Measurements from ENCODE around the gene PCDH9. TPM values are rescaled to one million over a fixed set of nuclear protein-coding genes. Genes with fewer than 3 reads are reported as not detected.

The PCDH9 gene
- 1 to 10 TPM in 1 of 4 donors, under 1 TPM in 2, not detected in 1; 0.27 to 1.1 (median 0.72) TPM for polyA plus RNA-seq
- long read RNA-seq, donor 1: 0 reads
- long read RNA-seq, donor 2: 0 reads
- long read RNA-seq, donor 3, full-length matches to known transcripts: 1 of 1 reads
- long read RNA-seq, donor 3, partial matches to known transcripts: 0 of 1 reads
- long read RNA-seq, donor 3, other reads (novel, unspliced or antisense): 0 of 1 reads
- long read RNA-seq, donor 4, full-length matches to known transcripts: 1 of 1 reads
- long read RNA-seq, donor 4, partial matches to known transcripts: 0 of 1 reads
- long read RNA-seq, donor 4, other reads (novel, unspliced or antisense): 0 of 1 reads
- long read RNA-seq, donor 5: 0 reads
- long read RNA-seq, donor 6: 0 reads
- long read RNA-seq, donor 7: 0 reads
- long read RNA-seq, donor 8: 0 reads
- long read RNA-seq, donor 9: 0 reads
- long read RNA-seq, donor 10, full-length matches to known transcripts: 1 of 1 reads
- long read RNA-seq, donor 10, partial matches to known transcripts: 0 of 1 reads
- long read RNA-seq, donor 10, other reads (novel, unspliced or antisense): 0 of 1 reads

GRCh38 chr13:67229481-67230403 lies at the start of gene PCDH9:
Gene PCDH9, minus strand, starts transcription at chr13:67230336. Its CDS starts 1,896 bp downstream, at chr13:67228440.
- Histone ChIP-seq H3K27me3 (ENCODE audit: control insufficient read depth in 3 of 3, insufficient read depth in 3 of 3, low read length in 3 of 3) (peaks cover 0 to 25% (median 4%) of the 10 kb centered on the region in 3 donors), H3K4me1 (ENCODE audit: control insufficient read depth in 3 of 3, insufficient read depth in 2 of 3, low read depth in 1 of 3, low read length in 2 of 3) (no peaks in the 10 kb centered on the region), H3K36me3 (ENCODE audit: control insufficient read depth in 3 of 3, insufficient read depth in 2 of 3, low read depth in 1 of 3, low read length in 3 of 3) (no peaks in the 10 kb centered on the region), H3K9me3 (ENCODE audit: control insufficient read depth in 2 of 2, insufficient read depth in 1 of 2, low read depth in 1 of 2, low read length in 1 of 2) (no peaks in the 10 kb centered on the region), H3K27ac (ENCODE audit: low read depth in 1 of 3, low read length in 2 of 3) (peak within 1 kb of the TSS in 2 of 3 donors; percentile 86 to 88), H3K4me3 (ENCODE audit: low read depth in 1 of 3, low read length in 3 of 3) (peak within 1 kb of the TSS; percentile 55 to 91 (median 63))
- FAIRE-seq (no peak), DNase-seq (peak in 1 of 2 donors; percentile 9)
- 1 to 3% (median 2%) methylated on average over 26 of the region's 26 CpGs for WGBS, 3 donors

- Histone ChIP-seq H3K27me3 (ENCODE audit: control insufficient read depth in 3 of 3, insufficient read depth in 3 of 3, low read length in 3 of 3) (no peaks in the 10 kb centered on the region), H3K36me3 (ENCODE audit: control insufficient read depth in 3 of 3, insufficient read depth in 2 of 3, low read depth in 1 of 3, low read length in 3 of 3) (no peaks in the 10 kb centered on the region), H3K27ac (ENCODE audit: low read depth in 1 of 3, low read length in 2 of 3) (no peak overlapping the region), H3K4me1 (ENCODE audit: control insufficient read depth in 3 of 3, insufficient read depth in 2 of 3, low read depth in 1 of 3, low read length in 2 of 3) (no peaks in the 10 kb centered on the region), H3K4me3 (ENCODE audit: low read depth in 1 of 3, low read length in 3 of 3) (no peak overlapping the region), H3K9me3 (ENCODE audit: control insufficient read depth in 2 of 2, insufficient read depth in 1 of 2, low read depth in 1 of 2, low read length in 1 of 2) (no peaks in the 10 kb centered on the region)
- no peak for DNase-seq
- no peak for FAIRE-seq
- 71 to 74% (median 73%) methylated on average over 2 of the region's 2 CpGs for WGBS, 3 donors
Observed at GRCh38 chr13:67278235-67278634, 48.1 kb upstream of the PCDH9 start.

- WGBS, 3 donors: 36 to 53% (median 42%) methylated on average over 1 of the region's 1 CpG
- no peak overlapping the region for H3K4me3 ChIP-seq (ENCODE audit: low read depth in 1 of 3, low read length in 3 of 3)
- DNase-seq (no peak), FAIRE-seq (no peak)
- H3K36me3 ChIP-seq (ENCODE audit: control insufficient read depth in 3 of 3, insufficient read depth in 2 of 3, low read depth in 1 of 3, low read length in 3 of 3): no peaks in the 10 kb centered on the region
- no peak overlapping the region for H3K27ac ChIP-seq (ENCODE audit: low read depth in 1 of 3, low read length in 2 of 3)
- no peaks in the 10 kb centered on the region for H3K9me3 ChIP-seq (ENCODE audit: control insufficient read depth in 2 of 2, insufficient read depth in 1 of 2, low read depth in 1 of 2, low read length in 1 of 2)
- no peaks in the 10 kb centered on the region for H3K4me1 ChIP-seq (ENCODE audit: control insufficient read depth in 3 of 3, insufficient read depth in 2 of 3, low read depth in 1 of 3, low read length in 2 of 3)
- no peaks in the 10 kb centered on the region for H3K27me3 ChIP-seq (ENCODE audit: control insufficient read depth in 3 of 3, insufficient read depth in 3 of 3, low read length in 3 of 3)
Observed at GRCh38 chr13:67277581-67277980, 47.4 kb upstream of the PCDH9 start.

DNA sequence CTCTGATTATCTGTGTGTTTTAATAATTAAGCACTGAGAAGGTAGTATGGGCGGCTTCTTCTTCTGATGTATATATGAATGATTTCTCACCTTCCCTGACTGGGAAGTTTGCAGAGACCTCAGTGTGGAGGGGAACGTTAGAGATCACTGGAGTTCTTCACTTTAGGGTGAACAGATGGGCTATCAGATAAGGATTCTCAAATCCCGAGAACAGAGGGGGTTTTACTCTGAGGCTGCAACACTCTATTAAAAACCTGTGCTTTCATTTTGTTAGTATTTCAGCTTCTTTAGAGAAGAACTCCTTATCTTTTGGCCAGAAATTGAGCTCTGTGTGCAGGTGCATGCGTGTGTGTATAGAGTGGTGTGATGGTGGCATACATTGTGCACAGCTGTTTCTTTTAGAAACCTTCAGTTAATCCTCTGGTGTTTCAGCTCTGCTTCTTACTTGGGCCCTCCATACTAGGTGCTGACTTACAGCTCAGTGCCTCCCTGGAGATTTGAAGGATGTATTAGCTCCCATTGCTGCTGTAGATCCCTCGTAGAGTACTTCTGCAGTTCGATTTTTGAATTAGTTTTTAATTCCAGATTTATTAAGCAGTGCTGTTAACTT lies 45.3 kb upstream of the PCDH9 start:
- FAIRE-seq (no peak), DNase-seq (no peak)
- no peaks in the 10 kb centered on the region for H3K36me3 ChIP-seq (ENCODE audit: control insufficient read depth in 3 of 3, insufficient read depth in 2 of 3, low read depth in 1 of 3, low read length in 3 of 3)
- no peak overlapping the region for H3K4me3 ChIP-seq (ENCODE audit: low read depth in 1 of 3, low read length in 3 of 3)
- no peaks in the 10 kb centered on the region for H3K4me1 ChIP-seq (ENCODE audit: control insufficient read depth in 3 of 3, insufficient read depth in 2 of 3, low read depth in 1 of 3, low read length in 2 of 3)
- WGBS, 3 donors: 44 to 58% (median 54%) methylated on average over 6 of the region's 6 CpGs
- no peaks in the 10 kb centered on the region for H3K9me3 ChIP-seq (ENCODE audit: control insufficient read depth in 2 of 2, insufficient read depth in 1 of 2, low read depth in 1 of 2, low read length in 1 of 2)
- no peak overlapping the region for H3K27ac ChIP-seq (ENCODE audit: low read depth in 1 of 3, low read length in 2 of 3)
- no peaks in the 10 kb centered on the region for H3K27me3 ChIP-seq (ENCODE audit: control insufficient read depth in 3 of 3, insufficient read depth in 3 of 3, low read length in 3 of 3)

- H3K4me3 ChIP-seq (ENCODE audit: low read depth in 1 of 3, low read length in 3 of 3): no peak overlapping the region
- no peak for DNase-seq
- H3K36me3 ChIP-seq (ENCODE audit: control insufficient read depth in 3 of 3, insufficient read depth in 2 of 3, low read depth in 1 of 3, low read length in 3 of 3): no peaks in the 10 kb centered on the region
- H3K4me1 ChIP-seq (ENCODE audit: control insufficient read depth in 3 of 3, insufficient read depth in 2 of 3, low read depth in 1 of 3, low read length in 2 of 3): no peaks in the 10 kb centered on the region
- no peak overlapping the region for H3K27ac ChIP-seq (ENCODE audit: low read depth in 1 of 3, low read length in 2 of 3)
- H3K9me3 ChIP-seq (ENCODE audit: control insufficient read depth in 2 of 2, insufficient read depth in 1 of 2, low read depth in 1 of 2, low read length in 1 of 2): no peaks in the 10 kb centered on the region
- no peaks in the 10 kb centered on the region for H3K27me3 ChIP-seq (ENCODE audit: control insufficient read depth in 3 of 3, insufficient read depth in 3 of 3, low read length in 3 of 3)
- no peak for FAIRE-seq
- WGBS, 3 donors: 75 to 85% (median 82%) methylated on average over 1 of the region's 1 CpG
Observed at GRCh38 chr13:67273001-67273400, 42.9 kb upstream of the PCDH9 start.

GRCh38 chr13:67267136-67267535 lies 37.0 kb upstream of the PCDH9 start:
- H3K27ac ChIP-seq (ENCODE audit: low read depth in 1 of 3, low read length in 2 of 3): no peak overlapping the region
- no peaks in the 10 kb centered on the region for H3K27me3 ChIP-seq (ENCODE audit: control insufficient read depth in 3 of 3, insufficient read depth in 3 of 3, low read length in 3 of 3)
- no peak overlapping the region for H3K4me3 ChIP-seq (ENCODE audit: low read depth in 1 of 3, low read length in 3 of 3)
- FAIRE-seq: no peak
- no peaks in the 10 kb centered on the region for H3K36me3 ChIP-seq (ENCODE audit: control insufficient read depth in 3 of 3, insufficient read depth in 2 of 3, low read depth in 1 of 3, low read length in 3 of 3)
- no peak for DNase-seq
- WGBS, 3 donors: 97 to 99% (median 97%) methylated on average over 4 of the region's 4 CpGs
- H3K9me3 ChIP-seq (ENCODE audit: control insufficient read depth in 2 of 2, insufficient read depth in 1 of 2, low read depth in 1 of 2, low read length in 1 of 2): no peaks in the 10 kb centered on the region
- no peaks in the 10 kb centered on the region for H3K4me1 ChIP-seq (ENCODE audit: control insufficient read depth in 3 of 3, insufficient read depth in 2 of 3, low read depth in 1 of 3, low read length in 2 of 3)

- WGBS, 3 donors: 79 to 88% (median 83%) methylated on average over 5 of the region's 5 CpGs
- Histone ChIP-seq H3K9me3 (ENCODE audit: control insufficient read depth in 2 of 2, insufficient read depth in 1 of 2, low read depth in 1 of 2, low read length in 1 of 2) (no peaks in the 10 kb centered on the region), H3K4me3 (ENCODE audit: low read depth in 1 of 3, low read length in 3 of 3) (no peak overlapping the region), H3K27ac (ENCODE audit: low read depth in 1 of 3, low read length in 2 of 3) (no peak overlapping the region), H3K27me3 (ENCODE audit: control insufficient read depth in 3 of 3, insufficient read depth in 3 of 3, low read length in 3 of 3) (no peaks in the 10 kb centered on the region), H3K36me3 (ENCODE audit: control insufficient read depth in 3 of 3, insufficient read depth in 2 of 3, low read depth in 1 of 3, low read length in 3 of 3) (no peaks in the 10 kb centered on the region), H3K4me1 (ENCODE audit: control insufficient read depth in 3 of 3, insufficient read depth in 2 of 3, low read depth in 1 of 3, low read length in 2 of 3) (no peaks in the 10 kb centered on the region)
- DNase-seq (no peak), FAIRE-seq (no peak)
Observed at GRCh38 chr13:67259208-67259607, 29.1 kb upstream of the PCDH9 start.

DNA sequence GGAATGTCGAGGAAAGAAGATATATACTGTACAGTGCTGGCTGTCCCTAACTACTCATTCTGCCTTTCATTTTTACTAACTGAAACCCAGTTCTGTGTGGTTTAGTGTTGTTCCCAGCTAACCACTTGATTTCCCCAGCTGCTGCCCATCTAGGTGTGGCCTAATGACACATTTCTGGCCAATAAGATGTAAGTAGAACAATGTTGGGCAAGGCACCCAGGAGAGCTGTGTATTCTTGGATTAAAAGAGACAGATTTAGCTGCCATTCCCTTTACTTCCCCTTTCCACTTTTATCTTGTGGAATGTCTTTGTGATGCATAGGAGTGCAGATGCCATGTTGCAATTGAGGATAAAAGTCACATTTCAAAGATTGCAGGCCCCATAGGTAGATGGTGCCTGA lies 28.3 kb upstream of the PCDH9 start:
- Histone ChIP-seq H3K4me1 (ENCODE audit: control insufficient read depth in 3 of 3, insufficient read depth in 2 of 3, low read depth in 1 of 3, low read length in 2 of 3) (no peaks in the 10 kb centered on the region), H3K27me3 (ENCODE audit: control insufficient read depth in 3 of 3, insufficient read depth in 3 of 3, low read length in 3 of 3) (no peaks in the 10 kb centered on the region), H3K4me3 (ENCODE audit: low read depth in 1 of 3, low read length in 3 of 3) (no peak overlapping the region), H3K9me3 (ENCODE audit: control insufficient read depth in 2 of 2, insufficient read depth in 1 of 2, low read depth in 1 of 2, low read length in 1 of 2) (no peaks in the 10 kb centered on the region), H3K27ac (ENCODE audit: low read depth in 1 of 3, low read length in 2 of 3) (no peak overlapping the region), H3K36me3 (ENCODE audit: control insufficient read depth in 3 of 3, insufficient read depth in 2 of 3, low read depth in 1 of 3, low read length in 3 of 3) (no peaks in the 10 kb centered on the region)
- 76 to 82% (median 80%) methylated on average over 1 of the region's 1 CpG for WGBS, 3 donors
- DNase-seq (no peak), FAIRE-seq (no peak)

Data from small intestine (tissue), 16 donors.